ENCODE data around the gene TRIM68.

Gene TRIM68

GRCh38 chr11:4605057-4605456 is 3.0 kb downstream of the TRIM68 start:
- DNase-seq, result no peak

GRCh38 chr11:4593739-4594138 is 14.3 kb downstream of the TRIM68 start, which contains the start of gene OR52I1:
TSS of gene OR52I1 (plus strand) at chr11:4594039. CDS start at chr11:4594039, 0 bp downstream.
- DNase-seq, result no peak

- DNase-seq, result no peak
Observed at GRCh38 chr11:4589017-4589416, 19.0 kb downstream of the TRIM68 start.

GRCh38 chr11:4581443-4581842 is 26.6 kb downstream of the TRIM68 start, which contains the start of gene OR52I2:
TSS of gene OR52I2 (plus strand) at chr11:4581743.
- no peak for DNase-seq

- no peak for DNase-seq
Observed at GRCh38 chr11:4580124-4580523, 27.9 kb downstream of the TRIM68 start.

- no peak for DNase-seq
Observed at GRCh38 chr11:4578624-4579023, 29.4 kb downstream of the TRIM68 start.

GRCh38 chr11:4577761-4578160 is 30.3 kb downstream of the TRIM68 start:
- peak; percentile 8 for DNase-seq

- no peak for DNase-seq
Observed at GRCh38 chr11:4576880-4577279, 31.2 kb downstream of the TRIM68 start.

- no peak for DNase-seq
Observed at GRCh38 chr11:4569075-4569474, 39.0 kb downstream of the TRIM68 start.

- DNase-seq, result no peak
Observed at GRCh38 chr11:4565371-4565770, 42.7 kb downstream of the TRIM68 start.

GRCh38 chr11:4560467-4560866 is 47.6 kb downstream of the TRIM68 start:
- DNase-seq, result no peak

- no peak for DNase-seq
Observed at GRCh38 chr11:4559527-4560440, 48.2 kb downstream of the TRIM68 start.

- DNase-seq, result no peak
Observed at GRCh38 chr11:4551346-4551979, 56.6 kb downstream of the TRIM68 start.

Measured in NCI-H69 (cell line).